HAP-1 (cell line): ENCODE data around the gene SRRM1.
A peak's percentile ranks its signal among the peaks of the same experiment; 100 is the strongest.
"Not testable (repeated sequence)": the region's sequence is repeated elsewhere in the genome, so short reads cannot be mapped to it uniquely, and the experiment has no call there.

Experiments
- DNase-seq, 2 experiments: peaks; one replicate each; pipeline ENCODE4 v3.0.0-alpha.2; 2016 to 2020; ENCODE audit warnings: low spot score in 2 of 2
- H3K27me3 ChIP-seq: fragments of 250-450 bp; sonication (Bioruptor Pico); 2 replicates; pipeline ENCODE4 v1.5.1; 2020; ENCODE audit warnings: low read depth, mild to moderate bottlenecking, moderate library complexity
- H3K36me3 ChIP-seq: fragments of 250-450 bp; sonication (Bioruptor Pico); replicated peaks from 2 replicates; pipeline ENCODE4 v1.5.1; 2020; ENCODE audit warnings: mild to moderate bottlenecking
- H3K4me1 ChIP-seq: fragments of 250-450 bp; sonication (Bioruptor Pico); 2 replicates; pipeline ENCODE4 v1.5.1; 2020; ENCODE audit warnings: mild to moderate bottlenecking
- H3K4me3 ChIP-seq: fragments of 250-450 bp; sonication (Bioruptor Pico); 2 replicates; pipeline ENCODE4 v1.5.1; 2020; ENCODE audit warnings: mild to moderate bottlenecking, moderate library complexity
- H3K9me3 ChIP-seq: fragments of 250-450 bp; sonication (Bioruptor Pico); 2 replicates; pipeline ENCODE4 v1.5.1; 2020; ENCODE audit warnings: mild to moderate bottlenecking, moderate library complexity
- in situ Hi-C: fragments of 300-500 bp; cut with MboI; formaldehyde crosslinking; loops from 3 replicates; pipeline ENCODE4 v1.14.3; 2020; ENCODE audit warnings: low sequenced_read_pairs, inconsistent platforms, mixed read lengths

Gene SRRM1

GRCh38 chr1:24659166-24659904, 16.2 kb downstream of the SRRM1 start:
- H3K27me3 ChIP-seq: no peaks in the 10 kb centered on the region
- peaks cover 88% of the 10 kb centered on the region for H3K36me3 ChIP-seq
- no peaks in the 10 kb centered on the region for H3K9me3 ChIP-seq
- in situ Hi-C loops: no loop called here
- no peak for DNase-seq
- no peak overlapping the region for H3K4me3 ChIP-seq
- peaks cover 16% of the 10 kb centered on the region for H3K4me1 ChIP-seq

- peaks cover 86% of the 10 kb centered on the region for H3K36me3 ChIP-seq
- in situ Hi-C loops: no loop called here
- H3K9me3 ChIP-seq: no peaks in the 10 kb centered on the region
- H3K4me3 ChIP-seq: no peak overlapping the region
- no peaks in the 10 kb centered on the region for H3K27me3 ChIP-seq
- peaks cover 16% of the 10 kb centered on the region for H3K4me1 ChIP-seq
- no peak for DNase-seq
Measured at GRCh38 chr1:24659993-24660665, 17.0 kb downstream of the SRRM1 start.

- no peaks in the 10 kb centered on the region for H3K27me3 ChIP-seq
- H3K4me1 ChIP-seq: peaks cover 11% of the 10 kb centered on the region
- in situ Hi-C loops: no loop called here
- H3K36me3 ChIP-seq: peaks cover 94% of the 10 kb centered on the region
- no peak overlapping the region for H3K4me3 ChIP-seq
- DNase-seq: peak in 1 of 2 experiments; percentile 22
- H3K9me3 ChIP-seq: no peaks in the 10 kb centered on the region
Measured at GRCh38 chr1:24664507-24665033, 21.5 kb downstream of the SRRM1 start.

- no peak for DNase-seq
- no peaks in the 10 kb centered on the region for H3K9me3 ChIP-seq
- in situ Hi-C loops: no loop called here
- H3K36me3 ChIP-seq: peaks cover 94% of the 10 kb centered on the region
- no peak overlapping the region for H3K4me3 ChIP-seq
- no peaks in the 10 kb centered on the region for H3K27me3 ChIP-seq
- peaks cover 15% of the 10 kb centered on the region for H3K4me1 ChIP-seq
Measured at GRCh38 chr1:24666794-24667193, 23.7 kb downstream of the SRRM1 start.

GRCh38 chr1:24671372-24671771, 28.3 kb downstream of the SRRM1 start:
- DNase-seq, H3K27me3 ChIP-seq, in situ Hi-C loops, H3K9me3 ChIP-seq, H3K4me3 ChIP-seq: not testable (repeated sequence)
- peaks cover 20% of the 10 kb centered on the region for H3K4me1 ChIP-seq
- H3K36me3 ChIP-seq: peaks cover 89% of the 10 kb centered on the region

GRCh38 chr1:24672686-24673085, 29.6 kb downstream of the SRRM1 start:
- Histone ChIP-seq H3K4me1 (peaks cover 20% of the 10 kb centered on the region), H3K36me3 (peaks cover 77% of the 10 kb centered on the region)
- H3K27me3 ChIP-seq, DNase-seq, H3K4me3 ChIP-seq, H3K9me3 ChIP-seq, in situ Hi-C loops: not testable (repeated sequence)

- H3K36me3 ChIP-seq: peaks cover 74% of the 10 kb centered on the region
- no peak overlapping the region for H3K4me3 ChIP-seq
- no peaks in the 10 kb centered on the region for H3K9me3 ChIP-seq
- no peaks in the 10 kb centered on the region for H3K27me3 ChIP-seq
- H3K4me1 ChIP-seq: peaks cover 20% of the 10 kb centered on the region
- in situ Hi-C loops: no loop called here
- no peak for DNase-seq
Measured at GRCh38 chr1:24673341-24673740, 30.2 kb downstream of the SRRM1 start.

- in situ Hi-C loops: loop anchor here (25.0 kb wide), 1 partner anchor 534 kb away; no protein-coding TSS in a partner anchor
- not testable (repeated sequence) for H3K27me3 ChIP-seq, DNase-seq, H3K4me1 ChIP-seq, H3K9me3 ChIP-seq, H3K4me3 ChIP-seq
- peaks cover 27% of the 10 kb centered on the region for H3K36me3 ChIP-seq
Measured at GRCh38 chr1:24678421-24678820, 35.3 kb downstream of the SRRM1 start.

- Histone ChIP-seq H3K4me1 (no peaks in the 10 kb centered on the region), H3K9me3 (no peaks in the 10 kb centered on the region), H3K4me3 (no peak overlapping the region), H3K36me3 (peaks cover 14% of the 10 kb centered on the region), H3K27me3 (no peaks in the 10 kb centered on the region)
- no peak for DNase-seq
- in situ Hi-C loops: loop anchor here (25.0 kb wide), 1 partner anchor 533 kb away; no protein-coding TSS in a partner anchor
Measured at GRCh38 chr1:24679725-24680124, 36.6 kb downstream of the SRRM1 start.

GRCh38 chr1:24683713-24684162, 40.6 kb downstream of the SRRM1 start:
- in situ Hi-C loops: loop anchor here (25.0 kb wide), 1 partner anchor 529 kb away; no protein-coding TSS in a partner anchor
- DNase-seq: no peak
- H3K4me3 ChIP-seq: no peak overlapping the region

GRCh38 chr1:24688033-24688432, 44.9 kb downstream of the SRRM1 start:
- Histone ChIP-seq H3K36me3 (no peaks in the 10 kb centered on the region), H3K9me3 (no peaks in the 10 kb centered on the region), H3K4me1 (no peaks in the 10 kb centered on the region; the same call in 1 of the 2 replicates), H3K4me3 (no peak overlapping the region), H3K27me3 (no peaks in the 10 kb centered on the region)
- in situ Hi-C loops: loop anchor here (25.0 kb wide), 1 partner anchor 524 kb away; no protein-coding TSS in a partner anchor
- no peak for DNase-seq

More at GRCh38 chr1:24683713-24684162, 40.6 kb downstream of the SRRM1 start:
- H3K4me1 ChIP-seq: no peaks in the 10 kb centered on the region; the same call in 1 of the 2 replicates
- no peaks in the 10 kb centered on the region for H3K27me3 ChIP-seq
- no peaks in the 10 kb centered on the region for H3K9me3 ChIP-seq
- 0 out of 2 replicates have a peak, but pooled peaks cover 3% of the 10 kb centered on the region for H3K36me3 ChIP-seq

- H3K27me3 ChIP-seq: no peaks in the 10 kb centered on the region
- peak; percentile 76 to 85 for DNase-seq
- in situ Hi-C loops: loop anchor here (25.0 kb wide), 1 partner anchor 524 kb away; no protein-coding TSS in a partner anchor
- no peak overlapping the region for H3K4me3 ChIP-seq
- no peaks in the 10 kb centered on the region for H3K36me3 ChIP-seq
- no peaks in the 10 kb centered on the region; the same call in 1 of the 2 replicates for H3K4me1 ChIP-seq
- H3K9me3 ChIP-seq: no peaks in the 10 kb centered on the region
Measured at GRCh38 chr1:24688621-24689195, 45.6 kb downstream of the SRRM1 start.

GRCh38 chr1:24691051-24691450, 47.9 kb downstream of the SRRM1 start:
- Histone ChIP-seq H3K36me3 (no peaks in the 10 kb centered on the region), H3K9me3 (no peaks in the 10 kb centered on the region), H3K4me1 (no peaks in the 10 kb centered on the region; the same call in 1 of the 2 replicates), H3K27me3 (no peaks in the 10 kb centered on the region), H3K4me3 (no peak overlapping the region)
- in situ Hi-C loops: loop anchor here (5.0 to 25.0 kb wide), 2 partner anchors 146 to 521 kb away; no protein-coding TSS in a partner anchor
- DNase-seq: no peak
